ENCODE data around the gene GSTM1. TPM values are rescaled to one million over a fixed set of nuclear protein-coding genes. Genes with fewer than 3 reads are reported as not detected.
A peak's percentile ranks its signal among the peaks of the same experiment; 100 is the strongest.
"Not testable (repeated sequence)": the region's sequence is repeated elsewhere in the genome, so short reads cannot be mapped to it uniquely, and the experiment has no call there.

GSTM1 gene
- total RNA-seq, 1 experiment from 2014 or later = 26.8 TPM

GRCh38 chr1:109695138-109695537, 7.5 kb downstream of the GSTM1 start:
- H3K4me1 ChIP-seq (replicated peaks); H3K4me3 ChIP-seq; H3K27me3 ChIP-seq (replicated peaks); H3K9me3 ChIP-seq (replicated peaks); H3K36me3 ChIP-seq; DNase-seq (ENCODE audit: low read depth in 1 of 2, low spot score in 2 of 2); H3K27ac ChIP-seq: not testable (repeated sequence)

GRCh38 chr1:109697066-109697465, 9.4 kb downstream of the GSTM1 start:
- H3K36me3 ChIP-seq = no peaks in the 10 kb centered on the region
- DNase-seq (ENCODE audit: low read depth in 1 of 2, low spot score in 2 of 2) = no peak
- H3K4me3 ChIP-seq = no peak overlapping the region
- no peak overlapping the region for H3K27ac ChIP-seq
- H3K4me1 ChIP-seq (replicated peaks) = peaks cover 8% of the 10 kb centered on the region
- no peaks in the 10 kb centered on the region for H3K9me3 ChIP-seq (replicated peaks)
- H3K27me3 ChIP-seq (replicated peaks) = no peaks in the 10 kb centered on the region

DNA sequence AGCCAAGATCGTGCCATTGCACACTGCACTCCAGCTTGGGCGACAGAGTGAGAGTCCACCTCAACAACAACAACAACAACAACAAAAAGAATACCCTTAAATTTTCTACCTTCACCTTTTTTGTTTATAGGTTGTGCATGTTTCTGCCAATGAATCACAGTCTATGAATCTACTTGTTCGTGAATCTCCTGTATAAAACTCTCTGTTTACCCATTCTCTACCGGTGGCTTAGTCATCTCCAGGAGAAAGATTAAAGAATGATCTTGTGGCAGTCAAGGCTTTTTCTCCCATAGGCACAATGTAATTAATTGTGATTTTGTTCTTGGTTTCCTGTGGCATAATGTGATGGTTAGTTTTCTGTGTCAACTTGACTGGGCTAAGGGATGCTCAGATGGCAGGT, 10.2 kb downstream of the GSTM1 start:
- H3K27me3 ChIP-seq (replicated peaks); H3K36me3 ChIP-seq; H3K4me3 ChIP-seq; H3K4me1 ChIP-seq (replicated peaks); H3K27ac ChIP-seq; H3K9me3 ChIP-seq (replicated peaks): not testable (repeated sequence)
- peak in 1 of 2 experiments; percentile 28 for DNase-seq (ENCODE audit: low read depth in 1 of 2, low spot score in 2 of 2)

DNA sequence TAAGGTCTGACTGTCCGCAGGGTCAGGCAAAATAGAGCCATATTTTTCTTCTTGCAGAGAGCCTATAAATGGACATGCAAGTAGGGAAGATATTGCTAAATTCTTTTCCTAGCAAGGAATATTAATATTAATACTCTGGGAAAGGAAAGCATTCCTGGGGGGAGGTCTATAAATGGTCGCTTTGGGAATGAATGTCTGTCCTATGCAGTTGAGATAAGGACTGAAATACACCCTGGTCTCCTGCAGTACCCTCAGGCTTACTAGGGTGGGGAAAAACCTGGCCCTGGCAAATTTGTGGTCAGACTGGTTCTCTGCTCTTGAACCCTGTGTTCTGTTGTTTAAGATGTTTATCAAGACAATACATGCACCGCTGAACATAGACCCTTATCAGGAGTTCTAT, 15.3 kb downstream of the GSTM1 start:
- not testable (repeated sequence) for H3K9me3 ChIP-seq (replicated peaks); H3K4me3 ChIP-seq; DNase-seq (ENCODE audit: low read depth in 1 of 2, low spot score in 2 of 2); H3K27ac ChIP-seq; H3K4me1 ChIP-seq (replicated peaks); H3K27me3 ChIP-seq (replicated peaks); H3K36me3 ChIP-seq

GRCh38 chr1:109704173-109704572, 16.6 kb downstream of the GSTM1 start:
- no peaks in the 10 kb centered on the region for H3K4me1 ChIP-seq (replicated peaks)
- H3K27me3 ChIP-seq (replicated peaks) = no peaks in the 10 kb centered on the region
- no peak overlapping the region for H3K27ac ChIP-seq
- no peaks in the 10 kb centered on the region for H3K36me3 ChIP-seq
- DNase-seq (ENCODE audit: low read depth in 1 of 2, low spot score in 2 of 2) = no peak
- H3K4me3 ChIP-seq = no peak overlapping the region
- no peaks in the 10 kb centered on the region; the same call in 1 of the 2 replicates for H3K9me3 ChIP-seq (replicated peaks)

- H3K27me3 ChIP-seq (replicated peaks) = no peaks in the 10 kb centered on the region
- H3K4me3 ChIP-seq = no peak overlapping the region
- no peaks in the 10 kb centered on the region for H3K4me1 ChIP-seq (replicated peaks)
- H3K9me3 ChIP-seq (replicated peaks) = no peaks in the 10 kb centered on the region; the same call in 1 of the 2 replicates
- no peaks in the 10 kb centered on the region for H3K36me3 ChIP-seq
- no peak for DNase-seq (ENCODE audit: low read depth in 1 of 2, low spot score in 2 of 2)
- H3K27ac ChIP-seq = no peak overlapping the region
Observed at GRCh38 chr1:109705411-109705810, 17.8 kb downstream of the GSTM1 start.

DNA sequence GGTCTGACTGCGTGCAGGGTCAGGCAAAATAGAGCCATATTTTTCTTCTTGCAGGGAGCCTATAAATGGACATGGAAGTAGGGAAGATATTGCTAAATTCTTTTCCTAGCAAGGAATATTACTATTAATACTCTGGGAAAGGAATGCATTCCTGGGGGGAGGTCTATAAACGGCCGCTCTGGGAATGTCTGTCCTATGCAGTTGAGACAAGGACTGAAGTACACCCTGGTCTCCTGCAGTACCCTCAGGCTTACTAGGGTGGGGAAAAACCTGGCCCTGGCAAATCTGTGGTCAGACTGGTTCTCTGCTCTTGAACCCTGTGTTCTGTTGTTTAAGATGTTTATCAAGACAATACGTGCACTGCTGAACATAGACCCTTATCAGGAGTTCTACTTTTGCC, 21.3 kb downstream of the GSTM1 start:
- H3K9me3 ChIP-seq (replicated peaks) = not testable (repeated sequence)

DNA sequence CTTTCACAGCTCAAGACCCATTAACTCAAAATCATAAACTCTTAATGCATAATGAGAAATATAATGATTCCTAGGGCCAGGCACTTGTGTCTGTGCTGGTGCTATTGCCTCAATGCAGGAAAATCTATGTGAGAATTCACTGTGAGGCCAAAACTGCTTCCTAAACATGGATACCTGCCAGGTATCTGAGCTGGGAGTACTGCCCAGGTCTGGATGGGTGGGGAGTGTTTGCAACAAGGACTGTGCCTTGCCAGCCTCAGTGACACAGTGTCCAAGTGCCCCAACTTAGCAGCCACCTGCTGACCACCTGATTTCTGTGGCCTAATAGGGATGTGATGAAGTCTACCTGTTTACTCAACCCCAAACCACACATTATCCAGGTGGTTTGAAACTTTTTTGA, 22.2 kb downstream of the GSTM1 start:
- not testable (repeated sequence) for H3K4me1 ChIP-seq (replicated peaks); H3K27me3 ChIP-seq (replicated peaks); H3K9me3 ChIP-seq (replicated peaks); H3K27ac ChIP-seq; H3K36me3 ChIP-seq; H3K4me3 ChIP-seq; DNase-seq (ENCODE audit: low read depth in 1 of 2, low spot score in 2 of 2)

More for the DNA sequence above, 21.3 kb downstream of the GSTM1 start:
- not testable (repeated sequence) for H3K4me3 ChIP-seq; H3K27ac ChIP-seq; H3K36me3 ChIP-seq; H3K4me1 ChIP-seq (replicated peaks); DNase-seq (ENCODE audit: low read depth in 1 of 2, low spot score in 2 of 2); H3K27me3 ChIP-seq (replicated peaks)

GRCh38 chr1:109711593-109712320, 24.1 kb downstream of the GSTM1 start, which contains the start of gene GSTM5:
Gene GSTM5, plus strand, starts transcription at chr1:109712251. Its CDS starts 62 bp downstream, at chr1:109712313.
- H3K27ac ChIP-seq; H3K27me3 ChIP-seq (replicated peaks); H3K4me3 ChIP-seq; DNase-seq (ENCODE audit: low read depth in 1 of 2, low spot score in 2 of 2); H3K9me3 ChIP-seq (replicated peaks); H3K4me1 ChIP-seq (replicated peaks); H3K36me3 ChIP-seq: not testable (repeated sequence)

- Histone ChIP-seq H3K27me3 (replicated peaks) (no peaks in the 10 kb centered on the region), H3K27ac (no peak overlapping the region), H3K9me3 (replicated peaks) (no peaks in the 10 kb centered on the region), H3K4me3 (no peak overlapping the region), H3K4me1 (replicated peaks) (no peaks in the 10 kb centered on the region), H3K36me3 (no peaks in the 10 kb centered on the region)
- DNase-seq (ENCODE audit: low read depth in 1 of 2, low spot score in 2 of 2) = no peak
Observed at GRCh38 chr1:109712321-109712864, 24.8 kb downstream of the GSTM1 start.

DNA sequence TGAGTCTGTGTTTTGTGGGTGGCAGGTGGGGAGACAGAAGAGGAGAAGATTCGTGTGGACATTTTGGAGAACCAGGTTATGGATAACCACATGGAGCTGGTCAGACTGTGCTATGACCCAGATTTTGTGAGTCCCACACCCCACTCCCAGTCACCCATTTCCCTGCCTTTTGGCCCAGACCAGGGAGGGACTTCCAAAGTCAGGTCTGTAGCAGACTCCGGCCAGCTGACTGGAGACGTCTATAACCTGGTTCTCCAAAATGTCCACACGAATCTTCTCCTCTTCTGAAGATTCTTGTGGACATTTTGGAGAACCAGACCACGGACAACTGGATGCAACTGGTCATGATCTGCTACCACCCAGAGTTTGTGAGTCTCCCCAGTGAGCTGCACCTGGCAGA, 26.0 kb downstream of the GSTM1 start:
- no peak for DNase-seq (ENCODE audit: low read depth in 1 of 2, low spot score in 2 of 2)
- H3K4me1 ChIP-seq (replicated peaks) = peaks cover 3% of the 10 kb centered on the region
- no peaks in the 10 kb centered on the region for H3K36me3 ChIP-seq
- H3K9me3 ChIP-seq (replicated peaks) = no peaks in the 10 kb centered on the region
- H3K4me3 ChIP-seq = no peak overlapping the region
- no peaks in the 10 kb centered on the region for H3K27me3 ChIP-seq (replicated peaks)
- H3K27ac ChIP-seq = no peak overlapping the region

DNA sequence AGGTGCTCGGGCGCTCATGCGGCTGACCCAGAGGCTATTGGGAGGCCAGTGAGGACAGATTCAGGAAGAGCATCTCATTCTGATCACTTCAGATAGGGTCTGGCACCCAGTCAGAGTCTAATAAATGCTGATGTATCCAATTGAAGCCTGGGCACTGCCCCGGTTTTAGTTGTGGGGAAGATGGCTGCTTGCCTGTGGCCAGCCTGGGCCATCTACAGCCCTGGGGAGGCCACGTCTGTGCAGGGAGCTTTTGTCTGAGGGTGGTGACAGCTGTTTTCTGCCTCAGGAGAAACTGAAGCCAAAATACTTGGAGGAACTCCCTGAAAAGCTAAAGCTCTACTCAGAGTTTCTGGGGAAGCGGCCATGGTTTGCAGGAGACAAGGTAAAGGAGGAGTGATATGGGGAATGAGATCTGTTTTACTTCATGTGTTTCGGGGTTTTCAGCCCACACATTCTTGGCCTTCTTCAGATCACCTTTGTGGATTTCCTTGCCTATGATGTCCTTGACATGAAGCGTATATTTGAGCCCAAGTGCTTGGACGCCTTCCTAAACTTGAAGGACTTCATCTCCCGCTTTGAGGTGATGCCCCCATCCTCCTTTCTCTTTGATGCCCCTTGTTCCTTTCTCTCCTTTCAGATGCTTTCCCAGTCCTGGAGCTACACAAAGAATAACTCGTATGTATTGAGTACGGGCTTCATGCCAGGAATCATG, 27.2 kb downstream of the GSTM1 start:
- Histone ChIP-seq H3K4me1 (replicated peaks) (peaks cover 15% of the 10 kb centered on the region), H3K4me3 (no peak overlapping the region), H3K9me3 (replicated peaks) (no peaks in the 10 kb centered on the region), H3K27me3 (replicated peaks) (no peaks in the 10 kb centered on the region), H3K36me3 (no peaks in the 10 kb centered on the region), H3K27ac (no peak overlapping the region)
- DNase-seq (ENCODE audit: low read depth in 1 of 2, low spot score in 2 of 2) = no peak

GRCh38 chr1:109716121-109716520, 28.5 kb downstream of the GSTM1 start:
- DNase-seq (ENCODE audit: low read depth in 1 of 2, low spot score in 2 of 2) = no peak
- peaks cover 17% of the 10 kb centered on the region for H3K4me1 ChIP-seq (replicated peaks)
- no peaks in the 10 kb centered on the region for H3K9me3 ChIP-seq (replicated peaks)
- H3K36me3 ChIP-seq = no peaks in the 10 kb centered on the region
- no peak overlapping the region for H3K4me3 ChIP-seq
- no peaks in the 10 kb centered on the region for H3K27me3 ChIP-seq (replicated peaks)
- H3K27ac ChIP-seq = no peak overlapping the region

- no peaks in the 10 kb centered on the region for H3K27me3 ChIP-seq (replicated peaks)
- H3K4me1 ChIP-seq (replicated peaks) = peaks cover 17% of the 10 kb centered on the region
- no peak overlapping the region for H3K27ac ChIP-seq
- no peak for DNase-seq (ENCODE audit: low read depth in 1 of 2, low spot score in 2 of 2)
- H3K9me3 ChIP-seq (replicated peaks) = no peaks in the 10 kb centered on the region
- H3K36me3 ChIP-seq = no peaks in the 10 kb centered on the region
- H3K4me3 ChIP-seq = no peak overlapping the region
Observed at GRCh38 chr1:109716570-109717090, 29.0 kb downstream of the GSTM1 start.
